Measurements from ENCODE around the gene IL19.
"Not testable (repeated sequence)": the region's sequence is repeated elsewhere in the genome, so short reads cannot be mapped to it uniquely, and the experiment has no call there.

Gene IL19

GRCh38 chr1:206778031-206778430 lies 7.5 kb downstream of the IL19 start:
- DNase-seq: no peak

- not testable (repeated sequence) for DNase-seq
Observed at GRCh38 chr1:206778911-206779310, 8.3 kb downstream of the IL19 start.

- DNase-seq: no peak
Observed at GRCh38 chr1:206779638-206780037, 9.1 kb downstream of the IL19 start.

- no peak for DNase-seq
Observed at GRCh38 chr1:206782448-206782847, 11.9 kb downstream of the IL19 start.

GRCh38 chr1:206783506-206783905 lies 12.9 kb downstream of the IL19 start:
- DNase-seq: no peak

GRCh38 chr1:206784471-206784903 lies 13.9 kb downstream of the IL19 start:
- DNase-seq: no peak

- DNase-seq: no peak
Observed at GRCh38 chr1:206785182-206785765, 14.7 kb downstream of the IL19 start.

- no peak for DNase-seq
Observed at GRCh38 chr1:206786212-206786886, 15.8 kb downstream of the IL19 start.

- DNase-seq: no peak
Observed at GRCh38 chr1:206787891-206788290, 17.3 kb downstream of the IL19 start.

- no peak for DNase-seq
Observed at GRCh38 chr1:206788487-206789050, 18.0 kb downstream of the IL19 start.

GRCh38 chr1:206790502-206791250 lies 20.1 kb downstream of the IL19 start:
- DNase-seq: no peak

- DNase-seq: no peak
Observed at GRCh38 chr1:206792939-206793607, 22.5 kb downstream of the IL19 start.

- DNase-seq: no peak
Observed at GRCh38 chr1:206793620-206794019, 23.0 kb downstream of the IL19 start.

- DNase-seq: no peak
Observed at GRCh38 chr1:206794294-206794908, 23.8 kb downstream of the IL19 start.

GRCh38 chr1:206796116-206796515 lies 25.5 kb downstream of the IL19 start:
- DNase-seq: no peak

- DNase-seq: no peak
Observed at GRCh38 chr1:206796981-206797402, 26.4 kb downstream of the IL19 start.

GRCh38 chr1:206797534-206798383 lies 27.2 kb downstream of the IL19 start:
- DNase-seq: no peak

GRCh38 chr1:206798384-206798996 lies 27.9 kb downstream of the IL19 start:
- DNase-seq: no peak

GRCh38 chr1:206799311-206799710 lies 28.7 kb downstream of the IL19 start:
- no peak for DNase-seq

GRCh38 chr1:206800411-206800810 lies 29.8 kb downstream of the IL19 start:
- DNase-seq: no peak

- DNase-seq: no peak
Observed at GRCh38 chr1:206800891-206801290, 30.3 kb downstream of the IL19 start.
